NT2/D1 (cell line): Measurements from ENCODE around the gene LARGE1.

Experiments
- DNase-seq: peaks from one replicate; pipeline ENCODE4 v3.0.0-alpha.2; 2011; ENCODE audit warnings: low read depth, low spot score
- H3K27me3 ChIP-seq: 2 replicates; pipeline ENCODE4 v1.6.0; 2011; ENCODE audit warnings: mild to moderate bottlenecking; ENCODE audit not compliant: insufficient read length, insufficient read depth
- H3K36me3 ChIP-seq: 2 replicates; pipeline ENCODE4 v1.6.1; 2011; ENCODE audit warnings: mild to moderate bottlenecking, low read length, mixed read lengths; ENCODE audit not compliant: insufficient read depth, insufficient read length
- H3K4me1 ChIP-seq: 2 replicates; pipeline ENCODE4 v1.5.1; 2011; ENCODE audit not compliant: insufficient read depth, insufficient read length
- H3K4me3 ChIP-seq: 2 replicates; pipeline ENCODE4 v1.5.1; 2011; ENCODE audit warnings: low read depth; ENCODE audit not compliant: insufficient read length
- H3K9ac ChIP-seq: 2 replicates; pipeline ENCODE4 v1.6.0; 2011; ENCODE audit warnings: low read depth; ENCODE audit not compliant: insufficient read length
- H3K9me3 ChIP-seq: 2 replicates; pipeline ENCODE4 v1.5.1; 2011; ENCODE audit warnings: mild to moderate bottlenecking, low read length; ENCODE audit not compliant: insufficient read depth
- SUZ12 ChIP-seq: IDR thresholded peaks from 2 replicates; pipeline ENCODE4 v1.6.1; 2011; ENCODE audit not compliant: insufficient read length, insufficient read depth; ENCODE audit errors: extremely low read depth
- YY1 ChIP-seq: IDR thresholded peaks from 2 replicates; pipeline ENCODE4 v1.6.1; 2011; ENCODE audit not compliant: insufficient read length, insufficient read depth
- ZNF274 ChIP-seq: IDR thresholded peaks from 2 replicates; pipeline ENCODE4 v1.6.1; 2011; ENCODE audit warnings: mild to moderate bottlenecking, low read depth, low read length

Gene LARGE1

GRCh38 chr22:33832558-33833151 lies 87.6 kb downstream of the LARGE1 start:
- Histone ChIP-seq H3K4me1 (peaks cover 2% of the 10 kb centered on the region), H3K27me3 (no peaks in the 10 kb centered on the region), H3K9ac (no peak overlapping the region), H3K4me3 (no peak overlapping the region), H3K36me3 (no peaks in the 10 kb centered on the region), H3K9me3 (no peaks in the 10 kb centered on the region)
- no peak for TF ChIP-seq ZNF274
- no peak for TF ChIP-seq YY1
- no peak for TF ChIP-seq SUZ12
- DNase-seq = no peak

- no peak overlapping the region for H3K9ac ChIP-seq
- H3K36me3 ChIP-seq = no peaks in the 10 kb centered on the region
- peaks cover 2% of the 10 kb centered on the region for H3K4me1 ChIP-seq
- no peak overlapping the region for H3K4me3 ChIP-seq
- no peaks in the 10 kb centered on the region for H3K9me3 ChIP-seq
- DNase-seq = no peak
- no peak for TF ChIP-seq YY1
- TF ChIP-seq SUZ12 = no peak
- no peak for TF ChIP-seq ZNF274
- H3K27me3 ChIP-seq = no peaks in the 10 kb centered on the region
Measured at GRCh38 chr22:33831651-33832050, 88.6 kb downstream of the LARGE1 start.

- Histone ChIP-seq H3K9me3 (no peaks in the 10 kb centered on the region), H3K36me3 (no peaks in the 10 kb centered on the region), H3K27me3 (no peaks in the 10 kb centered on the region), H3K9ac (no peak overlapping the region), H3K4me3 (no peak overlapping the region), H3K4me1 (peaks cover under 1% of the 10 kb centered on the region)
- TF ChIP-seq YY1 (no peak), ZNF274 (no peak), SUZ12 (no peak)
- no peak for DNase-seq
Measured at GRCh38 chr22:33831207-33831606, 89.1 kb downstream of the LARGE1 start.

GRCh38 chr22:33829546-33830280 lies 90.6 kb downstream of the LARGE1 start:
- Histone ChIP-seq H3K4me1 (no peaks in the 10 kb centered on the region), H3K27me3 (no peaks in the 10 kb centered on the region), H3K36me3 (no peaks in the 10 kb centered on the region), H3K9me3 (peaks cover 3% of the 10 kb centered on the region; the same call in 1 of the 2 replicates), H3K4me3 (no peak overlapping the region), H3K9ac (no peak overlapping the region)
- TF ChIP-seq SUZ12 = no peak
- TF ChIP-seq ZNF274 = no peak
- no peak for TF ChIP-seq YY1
- DNase-seq = no peak

GRCh38 chr22:33828302-33828701 lies 92.0 kb downstream of the LARGE1 start:
- no peaks in the 10 kb centered on the region for H3K36me3 ChIP-seq
- no peak for TF ChIP-seq YY1
- no peak for TF ChIP-seq ZNF274
- no peak for TF ChIP-seq SUZ12
- peaks cover 5% of the 10 kb centered on the region; the same call in 1 of the 2 replicates for H3K9me3 ChIP-seq
- H3K27me3 ChIP-seq = no peaks in the 10 kb centered on the region
- H3K4me3 ChIP-seq = no peak overlapping the region
- H3K9ac ChIP-seq = no peak overlapping the region
- DNase-seq = no peak
- no peaks in the 10 kb centered on the region for H3K4me1 ChIP-seq

GRCh38 chr22:33825761-33826160 lies 94.5 kb downstream of the LARGE1 start:
- Histone ChIP-seq H3K36me3 (no peaks in the 10 kb centered on the region), H3K27me3 (no peaks in the 10 kb centered on the region), H3K4me1 (no peaks in the 10 kb centered on the region), H3K4me3 (no peak overlapping the region), H3K9me3 (peaks cover 11% of the 10 kb centered on the region; the same call in 1 of the 2 replicates), H3K9ac (no peak overlapping the region)
- TF ChIP-seq ZNF274 (no peak), SUZ12 (no peak), YY1 (no peak)
- DNase-seq = no peak

- H3K9me3 ChIP-seq = peaks cover 18% of the 10 kb centered on the region; the same call in 1 of the 2 replicates
- H3K9ac ChIP-seq = no peak overlapping the region
- no peak for TF ChIP-seq SUZ12
- TF ChIP-seq ZNF274 = no peak
- TF ChIP-seq YY1 = no peak
- H3K27me3 ChIP-seq = no peaks in the 10 kb centered on the region
- H3K4me1 ChIP-seq = no peaks in the 10 kb centered on the region
- no peak overlapping the region for H3K4me3 ChIP-seq
- H3K36me3 ChIP-seq = no peaks in the 10 kb centered on the region
- DNase-seq = no peak
Measured at GRCh38 chr22:33823552-33823951, 96.7 kb downstream of the LARGE1 start.
